GM21723 (cell line): Measurements from ENCODE around the gene S100A13.

Experiments
- ATAC-seq: cut with Tn5 transposase; IDR thresholded peaks from one replicate; pipeline ENCODE4 v1.9.1; 2021; ENCODE audit warnings: mild to moderate bottlenecking, moderate library complexity; ENCODE audit not compliant: unreplicated experiment

The S100A13 gene

GRCh38 chr1:153628638-153629342 lies 1.5 kb upstream of the S100A13 start:
- no peak for ATAC-seq

DNA sequence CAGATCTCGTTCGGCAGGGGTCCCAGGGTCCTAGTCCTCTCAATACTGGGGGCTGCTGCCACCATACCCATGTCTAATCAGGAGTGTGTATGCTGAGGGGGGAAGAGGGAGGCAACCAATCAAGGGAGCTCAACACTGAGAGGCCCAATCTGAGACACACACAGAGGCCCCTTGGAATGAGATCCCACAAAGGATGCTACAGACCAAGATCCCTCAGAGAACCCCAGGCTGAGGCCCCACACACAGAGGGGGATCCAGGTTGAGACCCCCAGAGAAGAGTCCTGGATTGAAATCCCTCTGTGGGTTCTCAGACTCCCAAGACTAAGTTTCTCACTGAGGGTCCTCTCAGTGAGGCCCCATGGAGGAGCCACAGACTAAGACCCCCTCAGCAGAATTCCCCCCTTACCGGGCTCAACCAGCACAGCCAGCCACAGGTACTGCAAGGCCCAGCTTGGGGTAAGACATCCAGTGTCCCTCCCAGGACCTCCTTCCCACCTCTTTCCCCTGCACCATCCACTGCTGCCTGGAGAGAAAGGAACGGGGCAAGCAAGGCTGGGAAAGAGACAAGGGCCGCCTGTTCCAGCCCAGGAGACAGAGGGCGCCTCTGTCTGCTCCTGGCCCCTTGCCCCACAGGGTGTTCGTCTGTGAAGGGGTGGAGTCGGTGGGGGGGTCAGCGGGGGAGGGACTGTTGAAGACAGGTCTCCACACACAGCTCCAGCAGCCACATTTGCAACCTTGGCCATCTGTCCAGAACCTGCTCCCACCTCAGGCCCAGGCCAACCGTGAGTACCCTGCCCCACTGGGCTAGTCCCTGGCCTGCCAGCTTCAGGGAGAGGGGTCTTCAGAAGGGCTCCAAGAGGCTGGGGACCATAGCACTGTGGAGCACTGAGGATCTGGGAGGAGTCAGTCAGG lies 666 bp upstream of the S100A13 start, which contains the start of gene S100A1:
Gene S100A1, plus strand, starts transcription at position 720 of the 912 bp plus-strand sequence. CDS start 2,088 bp downstream, outside the sequence.
- no peak for ATAC-seq

- no peak for ATAC-seq
Observed at GRCh38 chr1:153626477-153626903, 815 bp downstream of the S100A13 start.

DNA sequence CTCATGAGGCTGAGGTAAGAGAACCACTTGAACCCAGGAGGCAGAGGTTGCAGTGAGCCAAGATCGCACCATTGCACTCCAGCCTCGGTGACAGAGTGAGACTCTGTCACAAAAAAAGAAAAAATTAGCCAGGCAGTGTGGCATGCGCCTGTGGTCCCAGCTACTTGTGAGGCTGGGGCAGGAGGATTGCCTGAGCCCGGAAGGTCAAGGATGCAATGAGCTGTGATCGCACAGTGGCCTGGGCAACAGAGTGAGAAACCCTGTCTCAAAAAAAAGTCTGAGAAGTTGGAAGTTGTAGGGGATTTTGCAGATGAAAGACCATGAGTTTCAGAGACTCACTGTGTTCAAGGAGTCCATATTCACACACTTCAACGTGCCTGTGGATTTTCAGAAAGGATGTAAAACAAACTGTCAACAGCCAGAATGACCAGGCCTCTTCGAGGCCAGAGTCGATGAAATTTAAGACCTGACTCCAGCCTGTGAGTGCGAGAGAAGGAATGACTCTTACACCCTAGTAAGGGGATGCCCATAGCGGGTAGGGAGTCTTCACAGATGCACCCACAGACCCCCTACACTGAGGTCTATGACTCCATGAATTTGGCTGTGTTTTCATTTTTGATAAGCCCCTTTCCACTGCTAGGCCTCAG lies 2.2 kb downstream of the S100A13 start:
- ATAC-seq: no peak

- ATAC-seq: no peak
Observed at GRCh38 chr1:153623101-153623500, 4.2 kb downstream of the S100A13 start.

GRCh38 chr1:153619171-153619570 lies 8.1 kb downstream of the S100A13 start:
- no peak for ATAC-seq

GRCh38 chr1:153617663-153618062 lies 9.6 kb downstream of the S100A13 start:
- ATAC-seq: no peak

DNA sequence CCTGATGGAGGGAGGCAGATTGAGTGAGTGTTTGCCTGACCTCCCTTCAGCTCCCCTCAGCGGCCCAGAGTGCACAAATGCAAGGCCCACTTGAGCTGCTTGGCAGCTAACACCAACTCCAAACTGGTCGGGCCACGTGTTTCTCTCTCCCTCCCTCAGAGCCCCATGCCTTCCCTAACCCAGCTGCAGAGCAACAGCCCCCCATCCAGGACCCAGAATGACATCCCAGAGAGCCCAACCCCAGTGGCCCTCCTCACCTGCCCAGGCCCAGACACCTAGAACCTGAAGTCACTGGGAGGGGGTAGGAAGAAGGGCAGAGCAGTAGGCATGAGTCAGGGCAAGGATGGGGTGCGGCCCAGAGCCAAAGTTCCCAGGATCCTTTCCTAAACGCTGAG lies 10.4 kb downstream of the S100A13 start:
- ATAC-seq: no peak

- ATAC-seq: no peak
Observed at GRCh38 chr1:153616144-153616916, 11.0 kb downstream of the S100A13 start, which contains the start of gene S100A14. Gene S100A14 (minus strand): TSS chr1:153616325. CDS start chr1:153615858, 467 bp downstream.

- ATAC-seq: no peak
Observed at GRCh38 chr1:153615406-153615805, 11.9 kb downstream of the S100A13 start.

GRCh38 chr1:153614906-153615305 lies 12.4 kb downstream of the S100A13 start:
- no peak for ATAC-seq

- no peak for ATAC-seq
Observed at GRCh38 chr1:153614189-153614900, 13.0 kb downstream of the S100A13 start.

DNA sequence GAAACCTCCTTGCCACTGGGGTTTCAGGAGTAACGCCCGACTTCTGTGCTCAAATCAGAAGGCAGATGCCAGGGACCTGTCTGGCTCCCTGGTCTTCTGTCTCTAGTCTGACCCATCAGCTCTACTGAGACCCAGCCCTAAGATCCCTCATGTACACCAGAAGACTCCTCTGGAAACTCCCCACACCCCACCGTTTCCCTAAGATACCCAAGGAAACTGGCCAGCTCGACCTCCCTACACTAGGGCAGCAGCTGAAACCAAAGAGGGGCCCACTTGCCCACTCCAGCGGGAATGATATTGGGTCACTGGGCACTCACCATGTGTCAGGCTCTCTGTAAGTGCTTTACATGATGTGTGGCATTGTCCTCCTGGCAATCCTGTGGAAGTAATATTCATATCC lies 13.9 kb downstream of the S100A13 start:
- no peak for ATAC-seq

- ATAC-seq: no peak
Observed at GRCh38 chr1:153612755-153613331, 14.5 kb downstream of the S100A13 start, which contains the start of gene S100A16. Gene S100A16 (minus strand): TSS chr1:153613137. CDS start chr1:153608151, 4,986 bp downstream.

DNA sequence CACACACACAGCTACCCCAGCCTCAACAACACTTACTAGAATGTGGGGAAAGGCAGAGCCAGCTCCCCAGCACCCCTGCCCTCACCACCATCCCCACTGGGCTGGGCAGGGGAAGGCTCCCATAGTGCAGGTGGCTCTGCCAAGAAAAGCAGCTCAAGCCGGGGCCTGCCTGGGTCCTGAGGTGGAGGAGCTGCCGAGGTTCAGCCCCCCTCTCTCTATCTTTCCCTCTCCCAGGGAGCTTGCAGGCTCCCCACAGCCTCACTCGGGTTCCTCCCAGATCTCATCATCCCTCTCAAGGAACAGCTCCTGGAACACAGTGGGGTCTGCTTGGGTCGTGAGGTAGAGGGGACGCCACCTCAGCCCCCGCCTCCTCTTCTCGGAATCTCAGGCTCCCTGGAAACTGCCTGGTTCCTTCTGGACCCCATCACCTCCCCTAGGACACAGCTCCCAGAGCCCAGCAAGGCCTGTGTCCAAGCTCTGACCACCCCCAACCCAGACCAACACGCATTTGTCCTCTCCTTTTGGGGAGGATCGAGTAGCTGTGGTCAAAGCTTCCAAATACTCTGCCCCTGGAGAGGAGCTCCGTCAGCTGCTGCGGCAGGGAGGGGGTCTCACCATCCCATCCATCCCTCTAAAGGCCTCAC lies 15.1 kb downstream of the S100A13 start:
- no peak for ATAC-seq

DNA sequence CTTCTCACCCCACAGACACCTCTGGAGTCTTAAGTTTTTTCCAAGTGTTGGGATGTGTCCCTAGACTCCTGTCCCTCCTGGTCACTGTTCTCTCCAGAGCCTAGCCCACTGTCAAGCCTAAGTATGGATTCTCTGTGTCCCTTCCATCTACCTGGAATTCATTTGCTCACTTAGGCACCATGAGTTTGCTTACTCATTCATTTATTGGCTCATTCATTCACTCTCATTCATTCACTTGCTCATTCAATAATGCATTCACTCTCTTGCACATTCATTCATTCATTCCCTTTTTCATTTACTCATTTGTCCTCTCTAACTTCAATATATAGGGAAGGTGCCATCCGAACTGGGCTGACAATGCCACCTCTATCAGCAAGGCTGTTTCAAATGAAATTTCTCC lies 15.9 kb downstream of the S100A13 start:
- ATAC-seq: no peak

GRCh38 chr1:153610811-153611301 lies 16.4 kb downstream of the S100A13 start:
- no peak for ATAC-seq

- ATAC-seq: no peak
Observed at GRCh38 chr1:153610334-153610733, 17.0 kb downstream of the S100A13 start.

DNA sequence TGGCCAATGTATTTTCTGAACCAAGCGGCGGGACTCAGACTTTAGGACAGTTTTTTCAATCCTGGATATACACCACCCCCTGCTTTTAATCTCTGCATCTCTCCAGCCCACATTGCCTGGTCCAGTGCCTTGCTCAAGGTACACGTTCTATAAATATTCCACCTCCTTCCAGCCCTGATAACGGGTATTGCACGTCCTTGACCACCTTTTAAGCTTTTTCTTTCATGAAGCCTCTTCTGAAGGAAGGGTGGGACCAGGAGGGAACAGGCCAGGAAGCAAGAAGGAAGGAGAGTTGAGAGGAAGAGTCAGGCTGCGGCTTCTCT lies 17.8 kb downstream of the S100A13 start:
- no peak for ATAC-seq
